Skeletal muscle satellite cell (primary cell): ENCODE measurements around the gene GPATCH2L.

ENCODE experiments used
- H3K27me3 ChIP-seq: 2 replicates; pipeline ENCODE4 v1.7.0; 2013; ENCODE audit warnings: low read length; ENCODE audit not compliant: control insufficient read depth, insufficient read depth
- H3K36me3 ChIP-seq: 2 replicates; pipeline ENCODE4 v1.7.0; 2013; ENCODE audit warnings: mild to moderate bottlenecking, control low read depth, low read length; ENCODE audit not compliant: insufficient read depth
- H3K4me1 ChIP-seq: 2 replicates; pipeline ENCODE4 v1.7.0; 2013; ENCODE audit warnings: low read length; ENCODE audit not compliant: control insufficient read depth, insufficient read depth
- H3K4me2 ChIP-seq: 2 replicates; pipeline ENCODE4 v1.7.0; 2013; ENCODE audit warnings: mild to moderate bottlenecking, low read length
- H3K4me3 ChIP-seq: 2 replicates; pipeline ENCODE4 v1.7.0; 2013; ENCODE audit warnings: low read length
- H3K9ac ChIP-seq: 2 replicates; pipeline ENCODE4 v1.7.0; 2013; ENCODE audit warnings: mild to moderate bottlenecking, low read depth, low read length, moderate library complexity
- H3K9me3 ChIP-seq: replicated peaks from 2 replicates; pipeline ENCODE4 v1.7.0; 2013; ENCODE audit warnings: mild to moderate bottlenecking, control low read depth, low read length

The GPATCH2L gene

DNA sequence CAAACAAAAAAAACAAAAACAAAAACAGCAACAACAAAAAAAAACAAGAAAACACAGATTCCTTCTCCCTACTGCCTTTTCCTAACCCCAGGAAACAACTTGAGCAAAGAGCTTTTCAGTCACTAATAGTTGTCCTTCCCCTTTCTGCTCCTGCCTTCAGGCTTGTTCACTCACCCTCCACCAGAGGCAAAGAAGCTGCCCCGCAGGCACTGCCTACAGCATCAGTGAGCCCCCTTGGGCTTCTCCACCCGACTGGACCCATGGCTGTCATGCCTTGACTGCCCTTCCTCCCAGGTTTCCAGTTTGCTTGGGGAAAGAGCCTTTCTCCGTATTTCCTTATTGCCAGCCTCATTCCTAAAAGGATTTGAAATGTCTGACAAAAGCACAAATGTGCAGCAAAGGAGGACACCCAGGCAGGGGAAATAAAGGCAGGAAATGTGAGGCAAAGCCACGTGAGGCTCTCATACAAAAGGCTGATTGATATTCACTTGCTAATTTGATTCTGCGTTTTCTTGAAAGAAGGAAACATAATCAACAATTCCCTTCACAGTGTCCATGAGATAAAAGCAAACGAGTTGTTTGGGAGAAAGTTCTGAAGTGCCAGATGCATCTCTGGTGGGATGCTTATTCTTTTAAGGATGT is 85.7 kb downstream of the GPATCH2L start:
- H3K27me3 ChIP-seq, result no peaks in the 10 kb centered on the region
- no peaks in the 10 kb centered on the region for H3K36me3 ChIP-seq
- H3K9ac ChIP-seq, result no peak overlapping the region
- H3K9me3 ChIP-seq, result no peaks in the 10 kb centered on the region
- H3K4me1 ChIP-seq, result peaks cover 2% of the 10 kb centered on the region
- no peak overlapping the region for H3K4me2 ChIP-seq
- H3K4me3 ChIP-seq, result no peak overlapping the region

DNA sequence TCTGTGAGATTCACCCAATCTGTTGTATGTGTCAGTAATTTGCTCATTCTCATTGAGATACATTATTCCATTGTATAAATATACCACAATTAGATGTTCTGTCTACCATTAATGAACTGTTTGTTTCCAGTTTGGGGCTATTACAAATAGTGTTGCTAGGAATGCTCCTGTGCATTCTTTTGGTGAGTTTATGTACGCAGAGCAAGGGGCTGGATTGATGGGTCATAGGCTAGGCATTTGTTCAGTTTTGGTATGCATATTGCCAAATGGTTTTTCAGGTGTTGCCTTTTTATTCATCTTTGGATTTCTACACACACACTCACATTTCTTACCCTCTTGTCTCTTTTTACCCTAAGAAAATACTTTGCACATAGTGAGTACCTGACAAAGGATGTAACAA is 93.4 kb downstream of the GPATCH2L start:
- Histone ChIP-seq H3K4me3 (no peak overlapping the region), H3K9me3 (no peaks in the 10 kb centered on the region), H3K36me3 (no peaks in the 10 kb centered on the region)

DNA sequence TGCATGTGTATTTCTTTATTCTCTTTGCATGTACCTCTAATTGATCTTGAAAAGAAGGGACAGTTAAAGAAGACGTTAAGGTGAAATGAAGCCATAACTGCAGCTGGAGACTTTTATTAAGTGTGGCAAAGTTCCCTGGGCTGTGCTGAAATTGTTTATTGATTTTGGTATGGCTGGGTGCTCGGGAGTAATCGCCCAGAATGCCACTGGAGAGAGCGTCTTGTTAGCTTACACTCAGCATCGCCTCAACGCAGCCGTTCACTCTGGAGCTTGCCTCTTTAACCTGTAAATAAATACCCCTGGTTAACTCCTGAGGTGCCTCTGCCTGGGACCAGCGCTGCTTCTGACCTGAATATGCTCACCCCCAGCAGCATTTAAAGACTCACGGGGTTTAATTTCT is 98.6 kb downstream of the GPATCH2L start:
- Histone ChIP-seq H3K9me3 (no peaks in the 10 kb centered on the region), H3K4me2 (no peak overlapping the region), H3K36me3 (no peaks in the 10 kb centered on the region), H3K27me3 (peaks cover 5% of the 10 kb centered on the region), H3K9ac (no peak overlapping the region), H3K4me3 (no peak overlapping the region), H3K4me1 (no peaks in the 10 kb centered on the region)

More for the DNA sequence above, 93.4 kb downstream of the GPATCH2L start:
- no peaks in the 10 kb centered on the region for H3K4me1 ChIP-seq
- H3K9ac ChIP-seq, result no peak overlapping the region
- H3K4me2 ChIP-seq, result no peak overlapping the region
- H3K27me3 ChIP-seq, result no peaks in the 10 kb centered on the region

DNA sequence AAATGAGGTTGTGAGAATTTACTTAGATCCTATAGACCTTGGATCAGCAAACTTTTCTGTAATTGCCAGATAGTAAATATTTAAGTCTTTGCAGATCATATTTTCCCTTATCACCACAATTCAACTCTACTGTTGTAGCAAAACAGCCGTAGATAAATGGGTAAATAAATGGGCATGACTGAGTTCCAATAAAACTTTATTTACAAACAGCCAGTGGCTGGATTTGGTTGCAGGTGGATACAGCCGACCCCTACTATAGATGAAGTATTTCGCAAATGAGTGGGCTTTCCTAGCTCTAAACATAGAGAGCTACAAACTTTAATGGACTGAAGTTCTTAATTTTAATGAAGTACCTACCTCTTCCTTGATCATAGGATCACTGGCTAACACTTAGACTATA is 100.7 kb downstream of the GPATCH2L start:
- peaks cover 5% of the 10 kb centered on the region for H3K27me3 ChIP-seq
- H3K9ac ChIP-seq, result no peak overlapping the region
- H3K4me1 ChIP-seq, result no peaks in the 10 kb centered on the region
- H3K4me2 ChIP-seq, result no peak overlapping the region
- no peak overlapping the region for H3K4me3 ChIP-seq
- H3K9me3 ChIP-seq, result no peaks in the 10 kb centered on the region
- H3K36me3 ChIP-seq, result no peaks in the 10 kb centered on the region

DNA sequence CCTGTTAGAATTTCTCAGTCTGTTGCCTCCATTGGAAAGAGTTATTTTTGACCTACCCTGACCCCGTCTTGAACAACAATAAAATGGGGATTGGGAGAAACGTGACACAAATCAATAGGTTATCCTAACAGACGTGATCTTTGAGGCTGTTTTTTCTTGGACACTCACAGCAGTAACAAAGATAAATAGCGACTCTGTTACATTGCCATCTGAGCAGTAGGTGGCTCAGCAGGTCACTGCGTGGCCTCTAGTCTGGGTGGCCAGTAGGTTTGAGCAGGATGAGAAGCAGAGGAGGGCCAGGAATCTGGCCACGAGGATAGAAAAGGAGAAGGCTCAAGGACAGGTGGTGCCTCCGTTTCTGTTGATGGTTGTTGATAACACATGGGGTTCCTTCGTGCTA is 101.4 kb downstream of the GPATCH2L start:
- Histone ChIP-seq H3K4me3 (no peak overlapping the region), H3K36me3 (no peaks in the 10 kb centered on the region), H3K9me3 (no peaks in the 10 kb centered on the region), H3K27me3 (peaks cover 5% of the 10 kb centered on the region), H3K4me1 (no peaks in the 10 kb centered on the region), H3K9ac (no peak overlapping the region), H3K4me2 (no peak overlapping the region)

DNA sequence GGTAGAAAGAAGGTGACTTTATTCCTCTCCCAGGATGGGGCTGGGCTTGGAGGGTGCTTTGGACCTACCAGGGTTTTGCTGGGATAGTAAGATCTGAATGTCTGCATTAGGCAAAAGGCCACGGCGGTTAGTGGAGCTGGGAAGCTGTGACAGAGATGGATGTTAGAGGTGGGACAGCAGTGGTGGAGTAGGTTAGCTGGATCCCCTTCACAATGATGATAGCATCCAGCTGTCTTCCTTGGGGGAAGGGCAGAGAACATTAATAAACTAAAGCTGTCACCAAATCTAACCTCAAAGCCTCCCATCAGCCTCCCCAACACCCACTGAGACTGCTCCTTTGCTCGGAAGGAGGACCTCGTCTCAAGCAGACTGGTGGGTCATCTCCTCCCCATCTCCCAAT is 104.8 kb downstream of the GPATCH2L start:
- no peaks in the 10 kb centered on the region for H3K9me3 ChIP-seq
- H3K4me2 ChIP-seq, result no peak overlapping the region
- no peaks in the 10 kb centered on the region for H3K36me3 ChIP-seq
- no peak overlapping the region for H3K9ac ChIP-seq
- H3K4me3 ChIP-seq, result no peak overlapping the region
- no peaks in the 10 kb centered on the region for H3K4me1 ChIP-seq
- peaks cover 5% of the 10 kb centered on the region for H3K27me3 ChIP-seq

DNA sequence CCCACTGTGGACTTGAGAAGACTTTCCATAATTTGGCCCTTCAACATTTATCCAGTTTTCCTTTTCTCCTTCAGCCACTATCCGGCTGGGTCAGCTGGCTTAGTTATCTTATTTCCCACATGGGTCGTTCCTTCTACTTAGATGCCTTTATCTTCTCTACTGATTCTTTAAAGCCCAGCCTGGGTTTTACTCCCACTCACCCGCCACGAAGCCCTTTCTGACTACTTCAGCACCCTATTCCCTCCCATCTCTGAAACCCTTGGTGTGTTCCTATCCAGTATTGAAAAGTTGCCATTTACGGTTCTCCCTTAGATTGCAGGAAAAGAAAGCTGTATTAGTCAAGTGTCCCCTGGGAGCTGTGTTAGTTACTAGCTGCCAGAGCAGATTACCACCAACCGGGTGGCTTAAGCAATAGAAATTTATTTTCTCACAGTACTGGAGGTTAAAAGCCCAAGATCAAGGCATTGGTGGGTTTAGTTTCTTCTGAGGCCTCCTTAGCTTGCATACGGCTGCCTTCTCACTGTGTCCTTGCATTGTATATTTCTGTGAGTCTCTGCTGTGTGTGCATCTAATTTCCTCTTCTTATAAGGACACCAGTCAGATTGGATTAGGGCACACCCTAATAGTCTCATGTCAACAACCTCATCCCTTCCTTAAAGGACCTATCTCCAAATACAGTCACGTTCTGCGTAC is 105.5 kb downstream of the GPATCH2L start:
- Histone ChIP-seq H3K4me3 (no peak overlapping the region), H3K27me3 (no peaks in the 10 kb centered on the region), H3K36me3 (no peaks in the 10 kb centered on the region), H3K9ac (no peak overlapping the region), H3K4me2 (no peak overlapping the region), H3K4me1 (no peaks in the 10 kb centered on the region), H3K9me3 (no peaks in the 10 kb centered on the region)

DNA sequence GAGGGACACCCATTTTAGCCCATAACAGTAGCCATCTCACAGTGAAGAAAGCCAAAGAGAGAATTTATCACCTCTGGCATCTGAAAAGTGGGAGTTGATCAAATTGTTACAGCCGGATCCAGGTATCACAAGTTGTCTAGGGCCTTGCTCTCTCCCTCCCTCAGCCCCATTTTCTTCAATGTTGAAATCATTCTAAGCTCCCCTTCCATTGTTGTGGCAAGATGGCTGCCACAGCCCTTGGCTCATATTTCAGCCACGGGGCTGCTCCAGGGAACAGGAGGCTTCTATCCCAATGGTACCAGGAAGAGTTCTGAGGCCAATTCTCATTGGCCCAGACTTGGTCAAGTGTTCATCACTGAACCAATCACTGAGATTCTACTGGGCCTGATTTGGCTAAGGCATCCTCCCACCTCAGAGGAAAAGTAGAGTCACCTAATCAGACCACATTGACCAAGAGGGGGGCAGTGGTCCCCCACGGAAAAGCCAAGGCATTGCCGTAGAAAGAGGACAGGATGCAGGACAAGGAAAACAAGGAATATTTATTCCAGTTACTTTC is 106.2 kb downstream of the GPATCH2L start:
- H3K9me3 ChIP-seq, result no peaks in the 10 kb centered on the region
- no peak overlapping the region for H3K4me2 ChIP-seq
- H3K4me3 ChIP-seq, result no peak overlapping the region
- H3K27me3 ChIP-seq, result no peaks in the 10 kb centered on the region
- H3K36me3 ChIP-seq, result no peaks in the 10 kb centered on the region
- no peak overlapping the region for H3K9ac ChIP-seq
- H3K4me1 ChIP-seq, result no peaks in the 10 kb centered on the region

DNA sequence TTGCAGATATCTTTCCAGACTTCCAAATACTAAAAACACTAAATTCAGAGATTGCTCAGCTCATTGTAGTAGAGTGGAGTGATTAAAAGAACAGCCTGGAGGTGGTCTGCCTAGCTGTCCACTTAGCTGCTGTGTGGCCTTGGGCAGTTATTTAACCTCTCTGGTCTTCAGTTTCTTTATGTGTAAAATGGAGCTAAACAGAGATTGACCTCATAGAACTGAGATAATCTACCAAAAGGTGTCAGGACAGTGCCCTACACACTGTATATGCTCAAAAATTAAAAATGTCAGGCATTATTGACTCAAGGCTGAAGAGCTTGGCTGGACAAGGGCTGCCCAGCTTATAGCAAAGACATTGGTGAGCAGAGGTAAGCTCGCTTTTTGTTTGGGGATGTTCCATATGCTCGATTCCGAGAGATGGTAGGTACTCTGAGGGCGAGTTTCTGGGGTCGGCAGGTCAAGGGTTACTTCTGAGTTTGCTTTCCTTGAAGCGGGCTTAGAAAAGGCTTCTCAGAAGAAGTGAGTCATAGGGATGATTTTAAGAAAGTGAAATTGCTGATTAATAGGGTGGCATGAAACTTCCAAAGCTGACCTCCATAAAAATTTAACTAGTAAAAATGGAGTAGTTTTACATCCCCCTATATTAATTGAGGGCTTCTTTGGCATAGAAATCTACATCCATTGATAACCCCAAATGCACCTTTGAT is 107.5 kb downstream of the GPATCH2L start:
- H3K36me3 ChIP-seq, result no peaks in the 10 kb centered on the region

DNA sequence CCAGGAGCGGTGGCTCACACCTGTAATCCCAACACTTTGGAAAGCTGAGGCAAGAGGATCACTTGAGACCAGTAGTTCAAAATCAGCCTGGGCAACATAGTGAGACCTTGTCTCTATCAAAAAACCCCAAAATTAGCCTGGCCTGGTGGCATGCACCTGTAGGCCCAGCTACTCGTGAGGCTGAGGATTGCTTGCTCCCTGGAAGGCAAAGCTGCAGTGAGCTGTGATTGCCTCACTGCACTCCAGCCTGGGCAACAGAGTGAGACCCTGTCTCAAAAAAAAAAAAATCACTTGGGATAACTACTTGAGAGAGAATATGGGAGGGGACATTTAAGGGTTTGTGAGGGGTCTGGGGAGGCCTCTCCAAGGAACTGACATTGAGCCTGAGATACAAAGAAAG is 109.0 kb downstream of the GPATCH2L start:
- Histone ChIP-seq H3K27me3 (no peaks in the 10 kb centered on the region), H3K9me3 (no peaks in the 10 kb centered on the region), H3K4me3 (no peak overlapping the region), H3K4me1 (no peaks in the 10 kb centered on the region), H3K4me2 (no peak overlapping the region), H3K36me3 (no peaks in the 10 kb centered on the region), H3K9ac (no peak overlapping the region)

More for the DNA sequence above, 107.5 kb downstream of the GPATCH2L start:
- no peaks in the 10 kb centered on the region for H3K4me1 ChIP-seq
- no peaks in the 10 kb centered on the region for H3K9me3 ChIP-seq
- H3K4me3 ChIP-seq, result no peak overlapping the region
- no peaks in the 10 kb centered on the region for H3K27me3 ChIP-seq
- no peak overlapping the region for H3K4me2 ChIP-seq
- no peak overlapping the region for H3K9ac ChIP-seq

DNA sequence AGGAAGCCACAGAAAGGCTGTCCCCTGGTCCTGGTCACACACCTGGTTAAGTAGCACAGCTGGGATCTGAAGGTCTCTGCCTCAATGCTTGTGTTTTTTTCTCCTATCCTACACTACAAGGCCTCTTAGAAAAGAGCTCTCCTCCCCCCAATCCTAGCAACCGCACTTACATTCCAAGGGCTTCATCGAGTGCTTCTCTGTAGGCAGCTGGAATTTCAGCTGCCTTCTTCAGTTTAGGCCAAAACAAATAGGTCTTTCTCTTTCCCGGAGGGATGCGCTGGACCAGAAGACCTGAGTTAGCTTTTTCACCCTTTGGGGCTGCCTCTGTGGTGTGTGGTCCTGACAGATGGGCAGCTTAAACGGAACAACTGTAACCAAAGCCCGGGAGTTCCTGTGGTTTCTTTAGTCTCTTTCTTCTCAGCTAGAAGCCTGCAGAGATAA is 109.7 kb downstream of the GPATCH2L start:
- Histone ChIP-seq H3K4me1 (no peaks in the 10 kb centered on the region), H3K9ac (no peak overlapping the region), H3K9me3 (no peaks in the 10 kb centered on the region), H3K36me3 (no peaks in the 10 kb centered on the region), H3K4me2 (no peak overlapping the region), H3K4me3 (no peak overlapping the region), H3K27me3 (no peaks in the 10 kb centered on the region)
